Esophagus muscularis mucosa (tissue), 4 donors: ENCODE results near the gene ABHD13. TPM values are rescaled to one million over a fixed set of nuclear protein-coding genes. Genes with fewer than 3 reads are reported as not detected.

Source experiments
- DNase-seq: peaks from one replicate; pipeline ENCODE4 v3.0.0-alpha.2; 2017; ENCODE audit errors: extremely low spot score
- H3K27ac ChIP-seq, 4 donors: fragments of 200-600 bp; sonication (generic); replicated peaks in 1 of 4; 1 replicate in 3 of 4; 2 replicates in 1 of 4; pipeline ENCODE4 v1.5.1; 2016 to 2019; ENCODE audit warnings: mild to moderate bottlenecking in 1 of 4
- H3K27me3 ChIP-seq, 4 donors: fragments of 200-600 bp; sonication (generic); one replicate each; pipeline versions ENCODE4 v1.5.1 to v1.6.0; 2016 to 2019
- H3K36me3 ChIP-seq, 4 donors: fragments of 200-600 bp; sonication (generic); one replicate each; pipeline ENCODE4 v1.5.1; 2016 to 2019
- H3K4me1 ChIP-seq, 4 donors: fragments of 200-600 bp; sonication (generic); one replicate each; pipeline ENCODE4 v1.5.1; 2016 to 2019
- H3K4me3 ChIP-seq, 4 donors: fragments of 200-600 bp; sonication (generic); 1 replicate in 2 of 4; 2 replicates in 2 of 4; pipeline ENCODE4 v1.5.1; 2016 to 2019; ENCODE audit warnings: mild to moderate bottlenecking in 4 of 4, moderate library complexity in 1 of 4
- H3K9me3 ChIP-seq, 4 donors: fragments of 200-600 bp; sonication (generic); 1 replicate in 3 of 4; 2 replicates in 1 of 4; pipeline ENCODE4 v1.5.1; 2016 to 2019
- CTCF ChIP-seq, 3 experiments: fragments of 200-600 bp in 2 of 3; fragments of 450-650 bp in 1 of 3; sonication (generic) in 2 of 3; IDR thresholded peaks; one replicate each; pipeline ENCODE4 v1.5.1; 2017 to 2019; ENCODE audit warnings: antibody characterized with exemption in 3 of 3, mild to moderate bottlenecking in 2 of 3, moderate library complexity in 1 of 3
- EP300 ChIP-seq: sonication (generic); formaldehyde crosslinking; IDR thresholded peaks from one replicate; pipeline ENCODE4 v1.6.1; 2017; ENCODE audit warnings: antibody characterized with exemption
- POLR2A ChIP-seq: fragments of 450-650 bp; IDR thresholded peaks from one replicate; pipeline ENCODE4 v1.6.1; 2017; ENCODE audit warnings: antibody characterized with exemption, moderate library complexity, mild to moderate bottlenecking, low read depth
- POLR2AphosphoS5 ChIP-seq, 2 donors: sonication (generic); formaldehyde crosslinking; IDR thresholded peaks; one replicate each; pipeline ENCODE4 v1.6.1; 2017; ENCODE audit warnings: antibody characterized with exemption in 2 of 2
- WGBS: methylation state at CpG from one replicate; pipeline ENCODE4 v1.1.5; 2018; 5-methylcytosine and 5-hydroxymethylcytosine counted together
- intact Hi-C: fragments of 100-400 bp; cut with DNase I; formaldehyde crosslinking; loops from one replicate; pipeline ENCODE4 v1.15.1; 2023
- total RNA-seq, 4 donors: library from RNA; depleted of rRNA; stranded (reverse); fragments of >200 nt; gene quantifications; one replicate each; pipeline versions ENCODE4 v1.1.0 to v1.2.1, GENCODE V29; 2016

The ABHD13 gene
- total RNA-seq, 4 donors from 2014 or later, result 10.3 to 12.9 (median 11.1) TPM

GRCh38 chr13:108276060-108276459 is 57.9 kb downstream of the ABHD13 start:
- Histone ChIP-seq H3K4me3 (no peak overlapping the region), H3K27me3 (no peaks in the 10 kb centered on the region), H3K4me1 (no peaks in the 10 kb centered on the region), H3K9me3 (no peaks in the 10 kb centered on the region), H3K36me3 (no peaks in the 10 kb centered on the region), H3K27ac (no peak overlapping the region)
- intact Hi-C loops, result no loop called here
- no peak for DNase-seq
- 52% methylated on average over 6 of the region's 6 CpGs for WGBS
- TF ChIP-seq CTCF (IDR thresholded peaks at IDR 0.05) (no peak), POLR2A (no peak), EP300 (no peak), POLR2AphosphoS5 (IDR thresholded peaks at IDR 0.05) (no peak)

GRCh38 chr13:108278466-108278865 is 60.3 kb downstream of the ABHD13 start:
- no peaks in the 10 kb centered on the region for H3K36me3 ChIP-seq
- H3K27me3 ChIP-seq, result no peaks in the 10 kb centered on the region
- H3K4me3 ChIP-seq, result no peak overlapping the region
- TF ChIP-seq POLR2A (no peak), EP300 (no peak), POLR2AphosphoS5 (IDR thresholded peaks at IDR 0.05) (no peak), CTCF (IDR thresholded peaks at IDR 0.05) (no peak)
- H3K9me3 ChIP-seq, result no peaks in the 10 kb centered on the region
- no peak overlapping the region for H3K27ac ChIP-seq
- 100% methylated on average over 1 of the region's 1 CpG for WGBS
- no peaks in the 10 kb centered on the region for H3K4me1 ChIP-seq
- no peak for DNase-seq
- intact Hi-C loops, result no loop called here

DNA sequence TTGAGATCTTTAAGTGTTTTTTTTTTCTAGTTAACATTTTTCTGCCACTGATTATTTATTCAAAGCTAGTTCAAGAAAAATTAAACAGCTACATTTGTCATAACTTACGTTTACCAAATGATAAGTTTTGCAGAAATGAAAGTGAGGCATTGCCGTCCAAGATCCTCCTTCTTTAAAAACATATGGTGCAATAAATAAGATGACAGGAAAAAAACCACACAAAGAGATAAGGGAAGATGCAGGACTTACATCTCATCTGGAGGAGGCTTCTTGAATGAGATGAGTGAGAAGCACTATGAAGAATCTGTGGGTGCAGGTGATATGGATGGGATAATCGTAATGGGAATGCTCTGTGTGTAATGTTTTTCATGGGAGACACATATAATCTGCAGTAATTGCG is 63.7 kb downstream of the ABHD13 start:
- no peaks in the 10 kb centered on the region for H3K4me1 ChIP-seq
- H3K4me3 ChIP-seq, result no peak overlapping the region
- H3K9me3 ChIP-seq, result no peaks in the 10 kb centered on the region
- DNase-seq, result no peak
- WGBS, result 66% methylated on average over 4 of the region's 4 CpGs
- no peak for TF ChIP-seq POLR2A
- no peak for TF ChIP-seq CTCF (IDR thresholded peaks at IDR 0.05)
- no peak for TF ChIP-seq EP300
- no peak for TF ChIP-seq POLR2AphosphoS5 (IDR thresholded peaks at IDR 0.05)
- intact Hi-C loops, result no loop called here
- no peaks in the 10 kb centered on the region for H3K27me3 ChIP-seq
- no peaks in the 10 kb centered on the region for H3K36me3 ChIP-seq
- no peak overlapping the region for H3K27ac ChIP-seq

DNA sequence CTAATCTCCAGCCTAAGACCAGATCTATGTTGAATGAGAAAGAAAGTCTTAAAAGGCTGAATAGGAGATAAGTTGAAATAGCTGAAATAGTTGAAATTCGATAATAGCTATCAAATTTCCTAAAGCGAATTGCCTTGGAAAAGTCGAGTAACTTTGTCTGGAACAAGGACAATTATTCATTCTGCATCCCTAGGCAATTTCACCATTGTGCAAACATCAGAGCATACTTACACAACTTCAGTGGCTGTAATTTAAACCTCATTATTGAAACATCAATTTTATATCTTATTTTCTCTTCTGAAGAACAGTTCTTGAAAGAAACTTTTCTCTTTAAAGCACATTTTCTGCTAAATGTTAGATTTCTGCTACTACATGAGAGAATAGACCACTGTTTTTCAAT is 64.9 kb downstream of the ABHD13 start:
- Histone ChIP-seq H3K9me3 (no peaks in the 10 kb centered on the region), H3K27ac (no peak overlapping the region), H3K4me3 (no peak overlapping the region), H3K4me1 (no peaks in the 10 kb centered on the region), H3K27me3 (no peaks in the 10 kb centered on the region), H3K36me3 (no peaks in the 10 kb centered on the region)
- 40% methylated on average over 3 of the region's 3 CpGs for WGBS
- intact Hi-C loops, result no loop called here
- DNase-seq, result no peak
- no peak for TF ChIP-seq CTCF (IDR thresholded peaks at IDR 0.05)
- TF ChIP-seq POLR2A, result no peak
- TF ChIP-seq EP300, result no peak
- TF ChIP-seq POLR2AphosphoS5 (IDR thresholded peaks at IDR 0.05), result no peak

Other genes with a start within 250 kb of the ABHD13 start
- 10 to 100 TPM; 10.9 to 16.8 (median 13.2) TPM for gene LIG4, start 2.9 kb upstream of the ABHD13 start, total RNA-seq
- gene TNFSF13B, start 51.3 kb downstream of the ABHD13 start, total RNA-seq, result 1 to 10 TPM; 1.7 to 5.0 (median 3.3) TPM